Uterus (tissue), 4 donors: Measurements from ENCODE around the gene LRRC49. TPM values are rescaled to one million over a fixed set of nuclear protein-coding genes. Genes with fewer than 3 reads are reported as not detected.

Experiments
- DNase-seq, 2 donors: peaks; one replicate each; pipeline ENCODE4 v3.0.0-alpha.2; 2019 to 2020
- H3K27ac ChIP-seq, 2 donors: fragments of 200-600 bp; sonication (generic); 1 replicate in 1 of 2; 2 replicates in 1 of 2; pipeline ENCODE4 v1.5.1; 2016 to 2018
- H3K27me3 ChIP-seq, 2 donors: fragments of 200-600 bp; sonication (generic); one replicate each; pipeline ENCODE4 v1.5.1; 2018 to 2019; ENCODE audit warnings: control low read depth in 1 of 2
- H3K36me3 ChIP-seq, 2 donors: fragments of 200-600 bp; sonication (generic); one replicate each; pipeline ENCODE4 v1.5.1; 2019; ENCODE audit warnings: control low read depth in 1 of 2
- H3K4me1 ChIP-seq, 2 donors: fragments of 200-600 bp; sonication (generic); one replicate each; pipeline ENCODE4 v1.5.1; 2018 to 2019; ENCODE audit warnings: control low read depth in 1 of 2
- H3K4me3 ChIP-seq, 2 donors: fragments of 200-600 bp; sonication (generic); 1 replicate in 1 of 2; 2 replicates in 1 of 2; pipeline ENCODE4 v1.5.1; 2018 to 2019; ENCODE audit warnings: mild to moderate bottlenecking in 1 of 2
- H3K9me3 ChIP-seq, 2 donors: fragments of 200-600 bp; sonication (generic); one replicate each; pipeline ENCODE4 v1.5.1; 2019; ENCODE audit warnings: control low read depth in 1 of 2
- POLR2A ChIP-seq, 2 donors: fragments of 450-650 bp; IDR thresholded peaks; one replicate each; pipeline ENCODE4 v1.6.1; 2016; ENCODE audit warnings: antibody characterized with exemption in 2 of 2, mild to moderate bottlenecking in 1 of 2, moderate library complexity in 1 of 2
- intact Hi-C: fragments of 100-400 bp; cut with DNase I; formaldehyde crosslinking; loops from one replicate; pipeline ENCODE4 v1.15.1; 2023; ENCODE audit warnings: low total_unique reads
- total RNA-seq, 4 donors: library from RNA; depleted of rRNA in 3 of 4; stranded (reverse); fragments of >200 nt in 3 of 4; gene quantifications; one replicate each; pipeline versions ENCODE4 v1.1.0 to v1.2.4, GENCODE V29; 2014 to 2023
- TF ChIP-seq, protein P1 (sequence below), 4 experiments: fragments of 200-600 bp in 2 of 4; fragments of 450-650 bp in 2 of 4; sonication (generic) in 2 of 4; IDR thresholded peaks; one replicate each; pipeline ENCODE4 v1.5.1; 2016 to 2019; ENCODE audit warnings: antibody characterized with exemption in 4 of 4, mild to moderate bottlenecking in 2 of 4, moderate library complexity in 1 of 4
- donor health status: DM: yes; HTN: yes; CAD: no.

Gene LRRC49
- total RNA-seq, 4 donors from 2014 or later: 13.8 to 48.7 (median 19.7) TPM

- no peak for DNase-seq
- TF ChIP-seq POLR2A (IDR thresholded peaks at IDR 0.05): no peak
- TF ChIP-seq, protein P1, sequence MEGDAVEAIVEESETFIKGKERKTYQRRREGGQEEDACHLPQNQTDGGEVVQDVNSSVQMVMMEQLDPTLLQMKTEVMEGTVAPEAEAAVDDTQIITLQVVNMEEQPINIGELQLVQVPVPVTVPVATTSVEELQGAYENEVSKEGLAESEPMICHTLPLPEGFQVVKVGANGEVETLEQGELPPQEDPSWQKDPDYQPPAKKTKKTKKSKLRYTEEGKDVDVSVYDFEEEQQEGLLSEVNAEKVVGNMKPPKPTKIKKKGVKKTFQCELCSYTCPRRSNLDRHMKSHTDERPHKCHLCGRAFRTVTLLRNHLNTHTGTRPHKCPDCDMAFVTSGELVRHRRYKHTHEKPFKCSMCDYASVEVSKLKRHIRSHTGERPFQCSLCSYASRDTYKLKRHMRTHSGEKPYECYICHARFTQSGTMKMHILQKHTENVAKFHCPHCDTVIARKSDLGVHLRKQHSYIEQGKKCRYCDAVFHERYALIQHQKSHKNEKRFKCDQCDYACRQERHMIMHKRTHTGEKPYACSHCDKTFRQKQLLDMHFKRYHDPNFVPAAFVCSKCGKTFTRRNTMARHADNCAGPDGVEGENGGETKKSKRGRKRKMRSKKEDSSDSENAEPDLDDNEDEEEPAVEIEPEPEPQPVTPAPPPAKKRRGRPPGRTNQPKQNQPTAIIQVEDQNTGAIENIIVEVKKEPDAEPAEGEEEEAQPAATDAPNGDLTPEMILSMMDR (IDR thresholded peaks at IDR 0.05): no peak
- H3K4me3 ChIP-seq: no peak overlapping the region
- intact Hi-C loops: no loop called here
- peaks cover 0 to 3% of the 10 kb centered on the region in 2 donors for H3K9me3 ChIP-seq
- H3K4me1 ChIP-seq: no peaks in the 10 kb centered on the region
- H3K36me3 ChIP-seq: no peaks in the 10 kb centered on the region
- H3K27me3 ChIP-seq: no peaks in the 10 kb centered on the region
- H3K27ac ChIP-seq: no peak overlapping the region
Measured at GRCh38 chr15:70956201-70956995, 63.8 kb downstream of the LRRC49 start.

DNA sequence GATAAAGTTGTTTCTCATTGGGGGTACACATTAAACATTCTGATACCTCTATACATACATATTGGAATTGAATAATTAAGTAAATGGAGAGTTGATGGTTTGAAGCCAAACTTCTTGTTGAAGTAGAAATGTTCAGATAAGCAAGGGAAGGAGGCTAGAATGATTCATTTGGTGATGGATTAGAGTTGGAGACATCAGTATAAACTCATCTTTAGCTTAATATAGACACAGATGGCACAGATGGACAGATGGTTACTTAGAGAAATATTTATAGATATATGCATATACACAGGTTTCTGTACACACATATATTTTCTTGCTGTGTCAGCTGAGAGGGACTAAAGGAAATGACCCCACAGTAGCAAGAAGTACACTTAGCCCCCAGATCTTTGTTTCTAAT lies 69.5 kb downstream of the LRRC49 start:
- Histone ChIP-seq H3K4me1 (no peaks in the 10 kb centered on the region), H3K27me3 (no peaks in the 10 kb centered on the region), H3K9me3 (no peaks in the 10 kb centered on the region), H3K4me3 (no peak overlapping the region), H3K27ac (no peak overlapping the region), H3K36me3 (no peaks in the 10 kb centered on the region)
- no peak for DNase-seq
- TF ChIP-seq POLR2A (IDR thresholded peaks at IDR 0.05): no peak
- TF ChIP-seq, protein P1 (IDR thresholded peaks at IDR 0.05): no peak
- intact Hi-C loops: no loop called here

DNA sequence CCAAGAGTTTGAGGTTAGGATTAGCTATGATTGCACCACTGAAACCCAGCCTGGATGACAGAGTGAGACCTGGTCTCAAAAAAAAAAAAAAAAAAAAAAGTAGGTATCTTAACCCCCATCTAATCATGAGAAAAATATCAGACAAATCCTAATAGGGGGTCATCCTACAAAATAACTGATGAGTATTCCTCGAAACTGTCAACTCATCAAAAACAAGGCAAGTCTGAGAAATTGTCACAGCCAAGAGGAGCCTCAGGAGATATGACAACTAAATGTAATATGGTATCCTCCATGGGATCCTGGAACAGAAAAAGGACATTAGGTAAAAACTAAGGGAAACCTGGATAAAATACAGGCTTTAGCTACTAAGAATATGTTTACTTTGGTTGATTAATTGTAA lies 70.6 kb downstream of the LRRC49 start:
- TF ChIP-seq, protein P1 (IDR thresholded peaks at IDR 0.05): no peak
- TF ChIP-seq POLR2A (IDR thresholded peaks at IDR 0.05): no peak
- Histone ChIP-seq H3K4me1 (no peaks in the 10 kb centered on the region), H3K27me3 (no peaks in the 10 kb centered on the region), H3K9me3 (no peaks in the 10 kb centered on the region), H3K36me3 (no peaks in the 10 kb centered on the region), H3K27ac (no peak overlapping the region), H3K4me3 (no peak overlapping the region)
- intact Hi-C loops: no loop called here
- no peak for DNase-seq

- intact Hi-C loops: no loop called here
- Histone ChIP-seq H3K4me3 (no peak overlapping the region), H3K4me1 (no peaks in the 10 kb centered on the region), H3K9me3 (no peaks in the 10 kb centered on the region), H3K27ac (no peak overlapping the region), H3K36me3 (no peaks in the 10 kb centered on the region), H3K27me3 (no peaks in the 10 kb centered on the region)
- TF ChIP-seq POLR2A (IDR thresholded peaks at IDR 0.05): no peak
- TF ChIP-seq, protein P1 (IDR thresholded peaks at IDR 0.05): no peak
- DNase-seq: no peak
Measured at GRCh38 chr15:70964058-70964457, 71.4 kb downstream of the LRRC49 start.

GRCh38 chr15:70964686-70965085 lies 72.1 kb downstream of the LRRC49 start:
- H3K4me3 ChIP-seq: no peak overlapping the region
- no peaks in the 10 kb centered on the region for H3K27me3 ChIP-seq
- TF ChIP-seq POLR2A (IDR thresholded peaks at IDR 0.05): no peak
- TF ChIP-seq, protein P1 (IDR thresholded peaks at IDR 0.05): no peak
- no peaks in the 10 kb centered on the region for H3K4me1 ChIP-seq
- no peak overlapping the region for H3K27ac ChIP-seq
- H3K9me3 ChIP-seq: no peaks in the 10 kb centered on the region
- H3K36me3 ChIP-seq: no peaks in the 10 kb centered on the region
- DNase-seq: no peak
- intact Hi-C loops: no loop called here
